ENCODE data around the gene TNFRSF1B.
A peak's percentile ranks its signal among the peaks of the same experiment; 100 is the strongest.

TNFRSF1B gene

DNA sequence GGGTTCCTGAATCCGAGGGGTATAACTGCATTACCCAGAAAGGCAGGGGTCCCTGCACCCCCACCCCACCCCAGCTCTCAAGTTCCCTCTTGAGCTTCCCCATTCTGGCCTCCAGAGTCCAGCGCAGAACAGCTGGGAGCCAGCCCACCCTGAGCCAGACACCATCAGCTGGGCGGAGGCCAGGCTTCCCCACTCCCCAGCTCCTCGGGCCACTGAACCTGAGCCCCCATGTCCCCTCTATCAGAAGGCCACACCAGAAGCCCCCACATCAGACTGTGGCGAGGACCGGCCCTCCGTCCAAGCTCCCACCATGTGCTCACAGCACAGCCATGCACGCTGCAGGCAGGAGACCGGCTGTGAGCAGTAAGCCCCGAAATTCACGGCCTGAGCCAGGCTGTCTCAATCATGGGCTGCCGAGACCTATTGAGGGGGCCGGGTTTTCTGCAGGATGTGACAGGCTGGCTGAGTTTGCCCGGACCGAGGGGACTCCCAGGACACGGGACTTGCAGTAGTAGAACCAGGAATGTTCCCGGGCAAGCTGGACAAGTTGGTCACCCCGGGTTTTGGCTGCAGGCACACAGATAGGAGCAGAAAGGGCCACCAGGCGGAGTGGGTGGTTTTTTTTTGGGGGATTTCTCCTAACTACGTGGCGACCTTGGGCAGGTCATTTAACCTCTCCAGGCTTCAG, 25.5 kb upstream of the TNFRSF1B start:
- no peak for DNase-seq (ENCODE audit: low read depth in 2 of 2)

- no peak for DNase-seq (ENCODE audit: low read depth in 2 of 2)
Measured at GRCh38 chr1:12142141-12142823, 24.5 kb upstream of the TNFRSF1B start.

GRCh38 chr1:12142891-12143630, 23.7 kb upstream of the TNFRSF1B start:
- no peak for DNase-seq (ENCODE audit: low read depth in 2 of 2)

- DNase-seq (ENCODE audit: low read depth in 2 of 2), result peak; percentile 41 to 50
Measured at GRCh38 chr1:12143631-12144155, 23.1 kb upstream of the TNFRSF1B start.

DNA sequence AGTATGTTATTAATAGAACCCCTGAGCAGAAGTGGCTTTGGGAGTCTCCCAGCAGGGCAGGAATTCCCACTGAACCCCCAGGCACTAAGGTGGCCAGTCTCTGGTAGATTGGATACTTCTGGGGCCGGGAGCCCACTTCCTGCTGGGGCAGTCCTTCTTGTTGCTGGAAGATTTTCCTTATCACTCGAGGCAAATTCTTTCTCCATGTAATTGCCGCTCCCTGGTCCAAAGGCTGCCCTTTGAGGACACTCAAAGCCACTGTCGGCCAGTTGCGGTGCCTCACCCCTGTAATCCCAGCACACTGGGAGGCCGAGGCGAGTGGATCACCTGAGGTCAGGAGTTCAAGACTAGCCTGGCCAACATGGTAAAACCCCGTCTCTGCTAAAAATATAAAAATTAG, 22.6 kb upstream of the TNFRSF1B start:
- DNase-seq (ENCODE audit: low read depth in 2 of 2), result no peak

- DNase-seq (ENCODE audit: low read depth in 2 of 2), result no peak
Measured at GRCh38 chr1:12144969-12145368, 21.8 kb upstream of the TNFRSF1B start.

- no peak for DNase-seq (ENCODE audit: low read depth in 2 of 2)
Measured at GRCh38 chr1:12145616-12146342, 21.0 kb upstream of the TNFRSF1B start.

GRCh38 chr1:12146343-12147112, 20.3 kb upstream of the TNFRSF1B start:
- no peak for DNase-seq (ENCODE audit: low read depth in 2 of 2)

DNA sequence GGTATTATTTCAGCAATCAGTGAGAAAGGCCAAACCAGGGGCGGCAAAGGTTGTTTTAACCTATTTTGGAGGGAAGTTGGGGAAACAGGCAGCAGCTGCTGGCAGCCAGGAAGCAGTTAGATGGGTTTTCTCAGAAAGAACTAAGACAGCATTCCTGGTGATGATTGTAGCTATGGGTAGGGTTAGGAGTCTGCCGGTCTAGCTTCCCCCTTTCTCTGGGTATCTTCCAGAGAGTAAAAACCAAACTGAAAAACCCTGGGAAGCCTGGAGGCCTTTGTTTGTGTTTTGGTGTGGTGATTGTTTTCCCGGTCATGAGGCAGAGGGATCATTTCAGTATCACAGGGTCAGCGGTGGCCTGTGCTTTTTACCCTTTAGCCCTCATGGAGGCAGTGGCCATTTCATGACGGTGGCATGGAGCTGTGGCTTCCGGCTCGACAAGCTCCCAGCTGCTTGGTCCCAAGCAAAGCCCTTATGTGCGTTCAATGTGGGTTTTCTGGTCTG, 19.5 kb upstream of the TNFRSF1B start:
- DNase-seq (ENCODE audit: low read depth in 2 of 2), result no peak

DNA sequence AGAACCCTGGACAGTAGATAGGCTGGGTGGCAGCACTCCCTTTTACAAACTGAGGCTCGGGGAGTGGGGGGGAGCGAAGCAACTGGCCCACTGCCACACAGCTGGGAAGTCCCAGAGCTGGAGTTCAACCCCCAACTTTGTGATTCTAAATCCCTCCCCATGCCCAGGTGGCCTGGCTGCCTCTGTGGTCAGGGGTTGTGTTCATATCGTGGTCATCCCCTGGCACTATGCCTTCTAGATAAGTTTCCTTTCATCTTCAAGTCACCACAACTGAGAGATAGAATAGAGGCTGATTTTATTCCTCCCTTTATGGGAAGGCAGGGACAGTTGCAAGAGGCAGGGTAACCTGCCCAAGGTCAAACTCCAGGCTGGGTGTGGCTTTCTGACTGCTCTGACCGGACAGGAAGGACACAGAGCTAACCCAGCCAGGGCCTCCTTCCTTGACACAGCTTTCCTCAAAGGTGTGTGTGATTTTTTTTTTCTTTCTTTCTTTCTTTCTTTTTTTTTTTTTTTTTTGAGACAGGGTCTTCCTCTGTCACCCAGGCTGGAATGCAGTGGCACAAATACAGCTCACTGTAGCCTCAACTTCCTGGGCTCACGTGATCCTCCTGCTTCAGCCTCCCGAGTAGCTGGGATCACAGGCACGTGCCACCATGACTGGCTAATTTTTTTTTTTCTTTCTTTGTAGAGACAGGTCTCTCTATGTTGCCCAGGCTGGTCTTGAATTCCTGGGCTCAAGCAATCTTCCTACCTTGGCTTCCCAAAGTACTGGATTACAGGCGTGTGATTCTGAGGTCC, 18.4 kb upstream of the TNFRSF1B start:
- DNase-seq (ENCODE audit: low read depth in 2 of 2), result no peak

DNA sequence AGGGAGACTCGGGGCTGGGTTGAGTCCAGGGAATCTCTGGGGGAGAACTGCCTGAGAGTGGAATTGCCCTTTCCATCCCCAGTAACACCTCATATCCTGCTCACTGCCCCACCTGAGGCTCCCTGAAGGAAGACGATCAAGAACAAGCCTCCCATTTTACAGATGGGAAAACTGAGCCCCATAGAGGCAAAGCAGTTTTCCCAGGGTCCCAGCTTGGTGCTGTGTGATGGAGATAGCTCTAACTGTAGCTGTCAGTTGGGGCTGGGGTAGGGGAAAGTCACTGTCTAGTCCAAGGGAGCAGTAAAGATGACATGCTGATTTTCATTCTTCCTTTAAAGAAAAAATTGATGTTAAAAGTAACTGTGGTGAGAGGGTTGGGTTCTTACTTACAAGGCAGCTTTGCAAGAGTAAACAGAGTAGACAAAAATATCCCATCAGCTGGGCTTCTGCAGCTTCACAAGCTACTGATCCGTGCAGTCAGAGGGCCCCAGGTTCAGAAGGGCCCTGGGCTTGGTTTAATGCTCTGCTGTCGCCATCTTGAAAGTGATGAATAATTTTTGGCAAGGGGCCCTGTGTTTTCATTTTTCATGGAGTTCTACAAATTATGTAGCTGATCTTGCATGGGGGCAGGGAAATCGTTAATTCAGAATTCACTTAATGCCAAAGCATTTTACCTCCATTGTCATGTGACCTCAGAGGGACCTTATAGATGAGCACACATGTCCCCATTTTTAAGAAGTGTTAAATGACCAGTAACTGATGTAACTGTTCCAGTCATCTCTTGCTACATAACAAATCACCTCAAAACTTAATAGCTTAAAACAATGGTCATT, 17.6 kb upstream of the TNFRSF1B start:
- no peak for DNase-seq (ENCODE audit: low read depth in 2 of 2)

- DNase-seq (ENCODE audit: low read depth in 2 of 2), result no peak
Measured at GRCh38 chr1:12149791-12150175, 17.0 kb upstream of the TNFRSF1B start.

DNA sequence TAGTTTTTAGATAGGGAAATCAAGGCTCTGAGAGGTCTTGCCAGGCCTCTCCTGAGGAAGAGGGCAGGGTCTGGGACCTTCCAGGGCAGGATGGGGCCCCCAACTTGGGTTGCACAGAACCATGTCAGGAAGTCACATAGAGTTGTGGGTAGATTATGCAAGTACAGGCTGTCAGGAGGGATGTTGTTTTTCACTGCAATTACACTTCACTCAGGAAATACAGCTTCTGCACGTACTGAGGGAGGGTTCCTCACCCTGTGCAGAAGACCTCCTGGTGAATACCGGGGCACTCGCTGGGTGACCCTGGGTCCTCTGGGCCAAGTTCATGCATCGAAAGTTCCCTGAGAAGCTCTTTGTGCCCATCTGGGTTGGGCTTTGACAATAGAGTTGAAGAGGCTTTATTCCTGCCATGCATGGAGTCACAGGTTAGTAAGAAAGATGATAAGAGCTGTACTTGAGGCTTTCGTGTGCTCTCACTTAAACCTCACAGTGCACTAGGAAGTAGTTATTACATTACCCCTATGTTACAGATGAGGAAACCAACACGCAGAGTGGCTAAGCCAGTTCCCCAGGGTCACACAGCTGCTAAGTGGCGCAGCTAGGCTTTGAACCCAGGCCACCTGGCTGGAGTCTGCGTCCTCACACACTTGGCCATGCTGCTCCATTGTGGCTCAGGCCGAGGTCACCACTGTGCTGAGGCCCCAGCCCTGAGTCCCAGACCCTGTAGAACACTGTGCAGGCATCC, 16.2 kb upstream of the TNFRSF1B start:
- no peak for DNase-seq (ENCODE audit: low read depth in 2 of 2)

GRCh38 chr1:12151465-12151864, 15.3 kb upstream of the TNFRSF1B start:
- no peak for DNase-seq (ENCODE audit: low read depth in 2 of 2)

DNA sequence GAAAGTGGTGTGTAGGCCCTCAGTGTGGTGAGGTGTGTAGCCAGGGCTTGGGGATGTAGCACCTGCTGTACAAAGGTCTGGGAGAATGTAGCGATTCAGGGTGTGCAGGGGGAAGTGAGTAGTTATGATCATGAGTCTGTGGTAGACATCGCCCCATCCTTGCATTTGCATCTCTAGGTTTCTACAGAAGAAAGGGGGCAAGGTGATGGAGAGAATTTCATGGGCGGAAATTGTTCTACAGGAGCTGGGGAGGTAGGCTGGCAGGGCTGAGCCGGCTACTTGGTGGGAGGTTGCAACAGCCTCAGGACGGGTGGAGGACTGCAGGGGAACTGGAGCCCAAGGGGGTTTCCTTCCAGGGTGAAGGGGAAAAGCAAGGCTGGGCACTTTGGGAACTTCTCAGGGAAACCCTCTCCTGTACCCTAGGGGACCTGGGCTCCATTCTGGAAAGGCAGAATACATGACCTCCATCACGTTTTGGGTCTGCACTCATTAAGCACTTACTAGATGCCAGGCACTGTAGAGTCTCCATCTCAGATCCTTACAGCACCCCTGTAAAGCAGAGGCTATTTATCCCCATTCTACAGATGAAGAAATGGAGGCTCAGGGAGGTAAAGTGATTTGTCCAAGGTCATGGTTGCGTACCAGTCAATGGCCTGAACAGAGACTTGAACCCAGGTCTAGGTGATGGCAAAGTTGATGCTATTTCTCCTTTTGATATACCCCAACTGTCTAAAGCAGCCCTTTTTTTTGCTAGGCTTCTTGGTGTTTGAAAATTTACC, 14.5 kb upstream of the TNFRSF1B start:
- DNase-seq (ENCODE audit: low read depth in 2 of 2), result no peak

- DNase-seq (ENCODE audit: low read depth in 2 of 2), result peak; percentile 26 to 34
Measured at GRCh38 chr1:12153181-12153785, 13.5 kb upstream of the TNFRSF1B start.

GRCh38 chr1:12155328-12155727, 11.5 kb upstream of the TNFRSF1B start:
- DNase-seq (ENCODE audit: low read depth in 2 of 2), result no peak

All from fibroblast of skin of left quadriceps (primary cell).